ENCODE data around the gene RNF112.
"Not testable (repeated sequence)": the region's sequence is repeated elsewhere in the genome, so short reads cannot be mapped to it uniquely, and the experiment has no call there.

RNF112 gene

GRCh38 chr17:19449656-19450055 lies 38.6 kb downstream of the RNF112 start:
- DNase-seq = no peak

- no peak for DNase-seq
Measured at GRCh38 chr17:19453296-19453695, 42.3 kb downstream of the RNF112 start.

GRCh38 chr17:19454074-19454473 lies 43.0 kb downstream of the RNF112 start:
- no peak for DNase-seq

DNA sequence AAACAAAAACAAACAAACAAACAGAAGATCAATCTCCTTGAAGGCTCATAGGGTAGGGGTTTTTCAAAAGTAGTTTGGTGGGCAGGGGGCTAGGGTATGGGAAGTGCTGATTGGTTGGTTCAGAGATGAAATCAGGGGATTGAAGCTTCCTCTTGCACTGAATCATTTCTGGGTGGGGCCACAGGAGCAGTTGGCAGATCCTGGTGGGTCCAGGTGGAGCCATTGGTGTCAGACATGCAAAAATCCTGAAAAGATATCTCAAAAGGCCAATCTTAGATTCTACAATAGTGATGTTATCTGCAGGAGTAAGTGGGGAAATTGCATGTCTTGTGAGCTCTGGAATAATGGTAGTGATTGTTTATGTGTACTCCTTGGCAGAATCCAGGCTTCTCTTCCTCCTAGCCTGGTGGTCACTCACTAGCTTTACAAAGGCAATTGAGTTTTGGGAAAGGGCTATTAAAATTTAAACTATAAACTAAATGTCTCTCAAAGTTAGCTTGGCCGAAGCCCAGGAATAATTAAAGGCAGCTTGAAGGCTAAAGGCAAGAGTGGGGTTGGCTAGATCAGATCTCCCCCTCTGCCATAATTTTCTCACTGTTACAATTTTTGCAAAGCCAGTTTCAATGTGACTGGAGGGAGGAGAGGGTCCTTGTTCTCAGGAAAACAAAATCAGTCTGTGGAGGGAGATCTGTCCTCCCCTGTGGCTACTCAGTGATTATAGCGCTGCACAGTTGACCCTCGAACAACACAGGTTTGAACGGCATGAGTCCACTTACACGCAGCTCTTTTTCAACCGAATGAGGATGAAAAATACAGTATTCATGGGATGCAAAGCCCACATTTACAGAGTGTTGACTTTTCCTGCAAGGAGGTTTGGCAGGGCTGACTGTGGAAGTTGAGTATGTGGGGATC lies 45.2 kb downstream of the RNF112 start:
- no peak for DNase-seq

- DNase-seq = no peak
Measured at GRCh38 chr17:19457046-19457445, 46.0 kb downstream of the RNF112 start.

- DNase-seq = no peak
Measured at GRCh38 chr17:19457830-19458271, 46.8 kb downstream of the RNF112 start.

- DNase-seq = not testable (repeated sequence)
Measured at GRCh38 chr17:19458481-19458880, 47.4 kb downstream of the RNF112 start.

DNA sequence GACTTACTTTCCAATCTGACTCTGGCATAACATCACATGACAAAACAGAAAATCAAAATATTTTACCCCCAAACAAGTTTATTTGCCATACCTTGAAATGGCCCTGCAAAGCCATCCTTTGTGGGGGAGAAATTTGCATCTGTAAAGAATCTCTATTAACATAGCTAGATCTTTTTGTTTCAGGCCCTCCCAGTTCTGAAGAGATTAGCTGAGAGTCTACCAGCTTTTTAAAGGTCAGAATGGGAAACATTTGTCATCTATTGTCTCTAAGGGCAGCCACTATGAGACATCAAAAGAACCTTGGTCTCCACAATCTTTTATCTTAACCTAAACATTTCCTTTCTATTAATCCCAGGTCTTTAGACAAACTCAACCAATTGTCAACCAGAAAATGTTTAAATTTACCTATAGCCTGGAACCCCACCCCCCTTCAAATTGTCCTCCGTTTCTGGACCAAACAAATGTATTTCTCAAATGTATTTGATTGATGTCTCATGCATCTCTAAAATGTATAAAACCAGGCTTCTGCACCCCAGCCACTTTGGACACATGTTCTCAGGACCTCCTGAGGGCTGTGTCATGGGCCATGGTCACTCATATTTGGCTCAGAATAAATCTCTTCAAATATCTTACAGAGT lies 48.1 kb downstream of the RNF112 start:
- not testable (repeated sequence) for DNase-seq

GRCh38 chr17:19460700-19461099 lies 49.7 kb downstream of the RNF112 start:
- no peak for DNase-seq

GRCh38 chr17:19461116-19461515 lies 50.1 kb downstream of the RNF112 start:
- no peak for DNase-seq

- DNase-seq = no peak
Measured at GRCh38 chr17:19461681-19462080, 50.6 kb downstream of the RNF112 start.

DNA sequence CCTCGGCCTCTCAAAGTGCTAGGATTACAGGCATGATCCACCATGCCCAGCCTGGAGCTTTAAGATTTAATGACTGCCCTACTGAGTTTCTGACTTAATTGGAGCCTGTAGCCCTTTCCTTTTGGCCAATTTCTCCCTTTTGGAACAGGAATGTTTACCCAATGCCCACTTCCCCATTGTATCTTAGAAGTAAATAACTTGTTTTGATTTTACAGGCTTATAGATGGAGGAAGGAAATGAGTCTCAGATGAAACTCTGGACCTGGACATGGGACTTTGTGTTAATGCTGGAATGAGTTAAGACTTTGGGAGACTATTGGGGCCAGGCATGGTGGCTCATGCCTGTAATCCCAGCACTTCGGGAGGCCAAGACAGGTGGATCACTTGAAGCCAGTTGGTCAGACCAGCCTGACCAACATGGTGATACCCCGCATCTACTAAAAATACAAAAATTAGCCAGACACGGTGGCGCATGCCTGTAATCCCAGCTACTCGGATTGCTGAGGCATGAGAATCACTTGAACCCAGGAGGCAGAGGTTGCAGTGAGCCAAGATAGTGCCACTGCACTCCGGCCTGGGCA lies 51.5 kb downstream of the RNF112 start:
- DNase-seq = not testable (repeated sequence)

- no peak for DNase-seq
Measured at GRCh38 chr17:19464031-19465026, 53.3 kb downstream of the RNF112 start.

Measured in CD4-positive, alpha-beta T cell treated with Interleukin-21 for 1 hour (primary cell).